Lung (tissue), 12 donors: ENCODE data around the gene SHOC2. TPM values are rescaled to one million over a fixed set of nuclear protein-coding genes. Genes with fewer than 3 reads are reported as not detected.

Experiments used
- ATAC-seq: fragments of 200-7000 bp; cut with Tn5 transposase; one replicate; pipeline ENCODE4 v1.9.1; 2020; ENCODE audit warnings: moderate number of reproducible peaks; ENCODE audit not compliant: insufficient read depth, low FRiP score
- DNase-seq, 3 donors: peaks; one replicate each; pipeline ENCODE4 v3.0.0-alpha.2; 2013 to 2017
- H3K27ac ChIP-seq, 2 donors: one replicate each; pipeline ENCODE4 v1.5.1; 2013; ENCODE audit warnings: mild to moderate bottlenecking in 2 of 2, moderate library complexity in 2 of 2, control low read depth in 1 of 2, inconsistent platforms in 1 of 2, low read depth in 1 of 2, low read length in 1 of 2
- H3K27me3 ChIP-seq, 3 donors: one replicate each; pipeline ENCODE4 v1.5.1; 2013; ENCODE audit warnings: low read length in 2 of 3; ENCODE audit not compliant: control insufficient read depth in 3 of 3, insufficient read depth in 3 of 3
- H3K36me3 ChIP-seq, 4 donors: one replicate each; pipeline ENCODE4 v1.5.1; 2013; ENCODE audit warnings: low read length in 4 of 4, mild to moderate bottlenecking in 1 of 4, moderate library complexity in 1 of 4; ENCODE audit not compliant: control insufficient read depth in 4 of 4, insufficient read depth in 4 of 4
- H3K4me1 ChIP-seq, 5 donors: one replicate each; pipeline ENCODE4 v1.5.1; 2013; ENCODE audit warnings: low read length in 5 of 5, mild to moderate bottlenecking in 2 of 5, moderate library complexity in 1 of 5; ENCODE audit not compliant: control insufficient read depth in 5 of 5, insufficient read depth in 5 of 5
- H3K4me3 ChIP-seq: one replicate; pipeline ENCODE4 v1.5.1; 2013; ENCODE audit warnings: mild to moderate bottlenecking, control low read depth, moderate library complexity
- H3K9ac ChIP-seq, 2 donors: one replicate each; pipeline ENCODE4 v1.5.1; 2013; ENCODE audit warnings: low read length in 2 of 2, control low read depth in 1 of 2; ENCODE audit not compliant: insufficient read depth in 1 of 2
- H3K9me3 ChIP-seq, 4 donors: one replicate each; pipeline ENCODE4 v1.5.1; 2013; ENCODE audit warnings: low read length in 3 of 4, mild to moderate bottlenecking in 1 of 4, moderate library complexity in 1 of 4; ENCODE audit not compliant: control insufficient read depth in 4 of 4, insufficient read depth in 3 of 4
- CTCF ChIP-seq: IDR thresholded peaks from 2 replicates; pipeline ENCODE4 v1.5.1; 2012; ENCODE audit warnings: mild to moderate bottlenecking; ENCODE audit errors: control extremely low read depth, extremely low read depth
- WGBS, 2 donors: extraction: QIAGEN DNeasy Blood & Tissue Kit; methylation state at CpG; one replicate each; pipeline ENCODE4 v1.1.7; 2013; 5-methylcytosine and 5-hydroxymethylcytosine counted together
- polyA plus RNA-seq, 2 donors: library from polyadenylated mRNA; stranded (reverse); fragments of 200-250 nt; gene quantifications; one replicate each; pipeline ENCODE4 v1.2.1, GENCODE V29; 2013
- total RNA-seq, 2 donors: library from RNA; depleted of rRNA in 1 of 2; stranded (reverse); fragments of >200 nt in 1 of 2; gene quantifications; one replicate each; pipeline ENCODE4 v1.2.1, GENCODE V29; 2014 to 2021
- donor health status: control.
- donor health status: control.
- donor health status: Bipolar disorder and iron deficiency.
- donor health status: healthy.
- donor health status: DM: yes; HTN: yes; CAD: no.

The SHOC2 gene
- total and polyA plus RNA-seq, 4 donors = 17.3 to 74.9 (median 35.3) TPM

GRCh38 chr10:110918269-110918642, 1.1 kb upstream of the SHOC2 start:
- Histone ChIP-seq H3K27ac (peak overlapping the region; percentile 99 to 100), H3K9me3 (no peaks in the 10 kb centered on the region), H3K9ac (peak overlapping the region; percentile 96 to 99), H3K27me3 (no peaks in the 10 kb centered on the region), H3K4me1 (peaks cover 0 to 26% (median 6%) of the 10 kb centered on the region in 5 donors), H3K36me3 (peaks cover 0 to 3% (median 0%) of the 10 kb centered on the region in 4 donors), H3K4me3 (peak overlapping the region; percentile 70)
- DNase-seq = peak; percentile 97 to 99 (median 98)
- ATAC-seq = no peak
- WGBS, 2 donors = 0 to 1% methylated on average over 15 of the region's 15 CpGs
- no peak for TF ChIP-seq CTCF

GRCh38 chr10:110918643-110919348, 608 bp upstream of the SHOC2 start, which contains the start of gene BBIP1:
Gene BBIP1, minus strand, starts transcription at chr10:110919180. Its CDS starts 1,023 bp downstream, at chr10:110918157.
- 0% methylated on average over 40 of the region's 40 CpGs for WGBS, 2 donors
- peak within 1 kb of the TSS; percentile 96 to 99 for H3K9ac ChIP-seq
- H3K4me3 ChIP-seq = peak within 1 kb of the TSS; percentile 75
- DNase-seq (peak in 2 of 3 donors; percentile 100), ATAC-seq (peak; percentile 95)
- no peaks in the 10 kb centered on the region for H3K9me3 ChIP-seq
- no peak for TF ChIP-seq CTCF
- peaks cover 0 to 26% (median 6%) of the 10 kb centered on the region in 5 donors for H3K4me1 ChIP-seq
- H3K27me3 ChIP-seq = no peaks in the 10 kb centered on the region
- peaks cover 0 to 3% (median 0%) of the 10 kb centered on the region in 4 donors for H3K36me3 ChIP-seq
- H3K27ac ChIP-seq = peak within 1 kb of the TSS; percentile 99 to 100

GRCh38 chr10:110919971-110920881, 822 bp downstream of the SHOC2 start:
- peak; percentile 55 to 72 (median 55) for DNase-seq
- peak overlapping the region; percentile 73 to 82 for H3K9ac ChIP-seq
- no peak for TF ChIP-seq CTCF
- peak overlapping the region; percentile 75 for H3K4me3 ChIP-seq
- H3K9me3 ChIP-seq = no peaks in the 10 kb centered on the region
- no peaks in the 10 kb centered on the region for H3K36me3 ChIP-seq
- H3K27ac ChIP-seq = peak overlapping the region; percentile 94 to 96
- H3K27me3 ChIP-seq = no peaks in the 10 kb centered on the region
- peaks cover 0 to 26% (median 10%) of the 10 kb centered on the region in 5 donors for H3K4me1 ChIP-seq
- WGBS, 2 donors = 0 to 1% methylated on average over 37 to 44 of the region's 44 CpGs
- no peak for ATAC-seq
